OCI-LY1 (cell line): ENCODE measurements around the gene TCEA3.

ENCODE experiments used
- EZH2 ChIP-seq: fragments of 200-600 bp; sonication (generic), shearing (Covaris generic); IDR thresholded peaks from 2 replicates; pipeline ENCODE4 v1.8.0; 2017; ENCODE audit warnings: borderline replicate concordance, mixed run types, mild to moderate bottlenecking, antibody characterized with exemption, low read length, moderate library complexity, mixed read lengths
- TF ChIP-seq, protein P1 (sequence below): fragments of 200-600 bp; sonication (generic), shearing (Covaris generic); IDR thresholded peaks from 2 replicates; pipeline ENCODE4 v1.5.1; 2017; ENCODE audit warnings: mild to moderate bottlenecking, antibody characterized with exemption, low read length, moderate library complexity, mixed read lengths

DNA sequence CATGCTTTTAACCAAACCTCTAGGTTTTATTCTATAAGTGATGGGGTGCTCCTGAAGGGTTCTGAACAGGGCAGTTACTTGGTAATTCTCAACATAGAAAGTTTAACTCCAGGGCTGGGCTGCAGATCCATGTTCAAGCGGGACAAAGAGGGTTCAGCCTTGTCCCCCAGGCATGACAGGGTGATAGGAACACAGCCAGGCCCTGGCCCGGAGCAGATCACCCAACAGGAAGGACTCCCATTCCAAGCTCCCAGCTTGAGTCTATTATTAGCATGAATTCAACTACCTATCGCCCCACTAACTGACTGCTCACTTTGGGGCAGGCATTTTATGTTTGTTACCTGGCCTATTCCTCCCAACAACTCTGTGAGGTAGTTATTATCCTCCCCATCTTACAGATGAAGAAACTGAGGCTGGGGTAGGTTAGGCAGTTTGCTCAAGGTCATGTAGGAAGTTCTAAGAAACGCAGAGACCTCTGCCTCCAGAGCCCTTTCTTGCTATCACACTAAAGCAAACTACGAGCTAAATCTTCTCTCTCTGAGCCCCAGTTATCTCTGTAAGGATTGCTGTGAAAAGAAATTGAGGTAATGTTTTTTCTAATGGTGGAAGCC, 44.9 kb upstream of the TCEA3 start:
- TF ChIP-seq, protein P1, sequence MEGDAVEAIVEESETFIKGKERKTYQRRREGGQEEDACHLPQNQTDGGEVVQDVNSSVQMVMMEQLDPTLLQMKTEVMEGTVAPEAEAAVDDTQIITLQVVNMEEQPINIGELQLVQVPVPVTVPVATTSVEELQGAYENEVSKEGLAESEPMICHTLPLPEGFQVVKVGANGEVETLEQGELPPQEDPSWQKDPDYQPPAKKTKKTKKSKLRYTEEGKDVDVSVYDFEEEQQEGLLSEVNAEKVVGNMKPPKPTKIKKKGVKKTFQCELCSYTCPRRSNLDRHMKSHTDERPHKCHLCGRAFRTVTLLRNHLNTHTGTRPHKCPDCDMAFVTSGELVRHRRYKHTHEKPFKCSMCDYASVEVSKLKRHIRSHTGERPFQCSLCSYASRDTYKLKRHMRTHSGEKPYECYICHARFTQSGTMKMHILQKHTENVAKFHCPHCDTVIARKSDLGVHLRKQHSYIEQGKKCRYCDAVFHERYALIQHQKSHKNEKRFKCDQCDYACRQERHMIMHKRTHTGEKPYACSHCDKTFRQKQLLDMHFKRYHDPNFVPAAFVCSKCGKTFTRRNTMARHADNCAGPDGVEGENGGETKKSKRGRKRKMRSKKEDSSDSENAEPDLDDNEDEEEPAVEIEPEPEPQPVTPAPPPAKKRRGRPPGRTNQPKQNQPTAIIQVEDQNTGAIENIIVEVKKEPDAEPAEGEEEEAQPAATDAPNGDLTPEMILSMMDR = no peak
- TF ChIP-seq EZH2 = no peak
